ENCODE data around the gene RNU1-4.
"Not testable (repeated sequence)": the region's sequence is repeated elsewhere in the genome, so short reads cannot be mapped to it uniquely, and the experiment has no call there.

RNU1-4 gene

GRCh38 chr1:16770896-16771446 is 30.7 kb downstream of the RNU1-4 start:
- not testable (repeated sequence) for DNase-seq

- DNase-seq = not testable (repeated sequence)
These were observed 32.2 kb downstream of the RNU1-4 start for GRCh38 chr1:16772275-16773204.

GRCh38 chr1:16773205-16773596 is 32.9 kb downstream of the RNU1-4 start:
- not testable (repeated sequence) for DNase-seq

GRCh38 chr1:16773723-16774122 is 33.4 kb downstream of the RNU1-4 start:
- not testable (repeated sequence) for DNase-seq

DNA sequence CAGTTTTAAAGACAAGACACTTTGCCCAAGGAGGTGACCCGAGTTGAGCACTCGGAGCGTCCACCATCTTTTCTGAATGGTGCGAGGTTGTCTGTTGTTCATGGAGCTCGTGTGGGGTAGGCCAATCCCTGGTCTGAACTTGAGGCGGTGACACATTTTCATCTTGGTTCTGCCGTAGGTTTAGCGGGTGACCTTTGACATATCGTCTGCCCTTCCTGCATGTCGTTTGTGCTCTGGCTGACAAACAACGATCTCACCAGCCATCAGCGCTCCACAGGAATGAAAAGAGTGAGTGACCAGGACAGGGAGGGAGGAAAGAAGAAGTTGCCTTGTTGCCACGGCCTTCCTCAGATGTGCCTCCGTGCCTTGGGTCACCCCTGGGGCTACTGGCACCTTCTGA is 34.5 kb downstream of the RNU1-4 start:
- not testable (repeated sequence) for DNase-seq

GRCh38 chr1:16775290-16775689 is 35.0 kb downstream of the RNU1-4 start:
- not testable (repeated sequence) for DNase-seq

- not testable (repeated sequence) for DNase-seq
These were observed 35.9 kb downstream of the RNU1-4 start for GRCh38 chr1:16776248-16776647.

DNA sequence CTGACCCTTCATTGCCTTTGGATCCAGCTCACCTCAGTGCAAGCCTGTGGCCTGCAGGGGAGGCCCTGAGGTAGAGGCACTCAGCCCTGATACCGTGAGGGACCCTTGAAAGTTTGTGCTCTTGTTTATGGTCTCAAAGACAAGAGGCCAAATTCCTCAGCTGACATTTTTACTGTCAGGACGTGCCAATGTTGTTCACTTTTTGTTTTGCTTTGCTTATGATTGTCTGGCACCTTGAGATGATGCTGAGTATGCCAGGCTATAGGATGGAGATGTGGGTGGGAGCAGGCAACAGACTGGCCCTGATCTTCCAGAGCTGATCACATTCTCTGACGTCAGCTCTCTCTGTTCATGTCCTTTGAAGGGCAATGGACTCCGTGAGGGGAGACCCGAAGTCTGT is 36.5 kb downstream of the RNU1-4 start:
- DNase-seq = not testable (repeated sequence)

DNA sequence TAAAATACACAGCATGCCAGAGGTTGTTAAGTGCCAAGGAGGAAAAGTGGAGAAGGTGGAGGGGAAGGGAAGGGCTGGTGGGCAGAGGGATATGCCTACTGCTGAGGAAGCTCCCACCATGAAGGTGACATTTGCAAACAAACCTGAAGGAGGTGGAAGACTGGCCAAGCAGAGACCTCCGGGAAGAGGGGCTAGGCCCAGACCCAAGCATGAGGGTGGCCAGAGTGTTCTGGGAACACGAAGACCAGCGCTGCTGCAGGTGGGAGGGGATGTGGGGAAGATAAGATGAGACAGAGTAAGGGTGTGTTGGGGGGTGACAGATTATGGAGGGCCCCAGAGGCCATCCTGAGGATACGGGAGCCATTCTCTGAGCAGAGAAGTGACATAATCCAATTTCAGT is 37.5 kb downstream of the RNU1-4 start:
- not testable (repeated sequence) for DNase-seq

DNA sequence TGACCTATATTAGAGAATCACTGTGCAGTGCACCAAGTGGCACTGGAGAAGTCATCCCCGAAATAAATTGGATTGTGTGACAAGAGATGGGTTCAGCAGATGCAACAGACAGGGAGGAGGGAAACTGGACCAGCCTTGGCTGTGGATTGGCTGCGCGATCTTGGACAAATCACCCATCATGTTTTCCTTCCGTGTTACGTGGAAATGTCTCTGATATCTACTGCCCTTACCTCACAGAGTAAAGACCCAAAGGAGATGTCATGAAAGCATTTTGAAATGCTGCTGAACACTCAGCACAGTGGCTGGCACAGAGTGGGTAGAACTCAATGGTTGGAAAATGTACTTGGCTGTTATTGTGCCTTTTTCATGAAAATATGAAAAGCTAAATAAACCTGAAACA is 39.2 kb downstream of the RNU1-4 start:
- DNase-seq = not testable (repeated sequence)

GRCh38 chr1:16781033-16781432 is 40.7 kb downstream of the RNU1-4 start:
- DNase-seq = not testable (repeated sequence)

DNA sequence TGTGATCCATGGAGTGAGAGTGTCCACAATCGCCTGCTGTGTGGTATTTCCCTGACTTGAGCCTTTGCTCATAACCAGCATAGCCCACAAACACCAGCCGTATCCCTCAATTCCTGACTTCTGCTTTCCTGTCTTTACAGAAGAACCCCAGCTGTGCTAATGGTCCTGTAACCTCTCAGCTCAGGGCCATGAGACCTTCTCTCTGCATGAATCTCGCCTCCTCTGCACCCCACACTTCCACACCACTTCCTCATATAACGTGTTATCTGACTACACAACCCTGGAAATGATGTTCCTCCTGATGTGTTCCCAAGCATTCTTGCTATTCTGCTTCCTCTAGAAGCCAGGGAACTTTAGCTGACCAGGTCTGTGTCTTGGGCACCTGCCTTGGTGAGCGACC is 41.3 kb downstream of the RNU1-4 start:
- DNase-seq = not testable (repeated sequence)

GRCh38 chr1:16784955-16785354 is 44.6 kb downstream of the RNU1-4 start:
- not testable (repeated sequence) for DNase-seq

DNA sequence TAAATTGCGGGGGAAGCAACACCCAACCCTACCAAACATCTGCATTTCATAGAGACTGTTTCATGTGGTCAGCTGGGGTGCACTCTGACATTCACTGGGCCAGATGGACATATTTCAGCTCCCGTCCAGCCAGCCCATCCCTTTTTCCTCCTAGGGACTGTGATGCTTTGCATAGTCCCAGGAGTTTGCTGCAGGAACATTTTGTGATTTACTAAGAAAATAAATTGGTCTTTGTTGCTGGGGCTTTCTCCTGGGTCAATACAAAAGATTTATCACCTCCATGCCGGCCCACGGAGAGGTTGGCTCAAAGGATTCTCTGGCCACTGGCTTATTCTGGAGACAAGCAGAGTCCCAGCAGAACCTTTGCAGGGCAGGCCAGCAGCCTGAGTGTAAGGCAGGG is 46.0 kb downstream of the RNU1-4 start:
- not testable (repeated sequence) for DNase-seq

- not testable (repeated sequence) for DNase-seq
These were observed 46.9 kb downstream of the RNU1-4 start for GRCh38 chr1:16787175-16787574.

GRCh38 chr1:16787711-16788110 is 47.4 kb downstream of the RNU1-4 start:
- not testable (repeated sequence) for DNase-seq

Measured in NCI-H226 (cell line).